Measurements from ENCODE around the gene OPTC.

DNA sequence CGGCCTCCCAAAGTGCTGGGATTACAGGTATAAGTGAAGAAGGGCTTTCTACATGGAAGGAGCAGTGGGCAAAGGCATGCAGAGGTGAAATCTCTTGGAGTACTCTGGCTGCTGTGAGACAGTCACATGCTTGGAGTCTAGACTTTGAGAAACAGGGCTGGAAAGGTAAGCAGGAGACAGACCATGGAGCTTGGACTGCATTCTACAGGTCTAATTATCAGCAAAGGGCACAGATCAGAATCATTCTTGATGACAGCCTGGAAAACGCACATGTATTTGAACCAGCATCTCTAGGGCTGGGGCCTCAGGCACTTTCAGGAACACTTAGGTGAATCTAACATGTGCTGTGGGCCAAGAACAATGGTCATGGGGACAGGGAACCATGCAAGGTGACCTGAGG is 25.6 kb upstream of the OPTC start:
- TF ChIP-seq, protein P1, sequence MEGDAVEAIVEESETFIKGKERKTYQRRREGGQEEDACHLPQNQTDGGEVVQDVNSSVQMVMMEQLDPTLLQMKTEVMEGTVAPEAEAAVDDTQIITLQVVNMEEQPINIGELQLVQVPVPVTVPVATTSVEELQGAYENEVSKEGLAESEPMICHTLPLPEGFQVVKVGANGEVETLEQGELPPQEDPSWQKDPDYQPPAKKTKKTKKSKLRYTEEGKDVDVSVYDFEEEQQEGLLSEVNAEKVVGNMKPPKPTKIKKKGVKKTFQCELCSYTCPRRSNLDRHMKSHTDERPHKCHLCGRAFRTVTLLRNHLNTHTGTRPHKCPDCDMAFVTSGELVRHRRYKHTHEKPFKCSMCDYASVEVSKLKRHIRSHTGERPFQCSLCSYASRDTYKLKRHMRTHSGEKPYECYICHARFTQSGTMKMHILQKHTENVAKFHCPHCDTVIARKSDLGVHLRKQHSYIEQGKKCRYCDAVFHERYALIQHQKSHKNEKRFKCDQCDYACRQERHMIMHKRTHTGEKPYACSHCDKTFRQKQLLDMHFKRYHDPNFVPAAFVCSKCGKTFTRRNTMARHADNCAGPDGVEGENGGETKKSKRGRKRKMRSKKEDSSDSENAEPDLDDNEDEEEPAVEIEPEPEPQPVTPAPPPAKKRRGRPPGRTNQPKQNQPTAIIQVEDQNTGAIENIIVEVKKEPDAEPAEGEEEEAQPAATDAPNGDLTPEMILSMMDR (IDR thresholded peaks at IDR 0.05): no peak
- no peak for TF ChIP-seq POLR2A (IDR thresholded peaks at IDR 0.05)

Measured in stomach (tissue), 4 donors.